Neural progenitor cell (in vitro differentiated cells): ENCODE measurements around the gene NEDD4L. TPM values are rescaled to one million over a fixed set of nuclear protein-coding genes. Genes with fewer than 3 reads are reported as not detected.

Source experiments
- DNase-seq: peaks from one replicate; pipeline ENCODE4 v3.0.0-alpha.2; 2016; ENCODE audit warnings: low spot score
- H2AFZ ChIP-seq: fragments of 200-600 bp; sonication (generic); replicated peaks from 2 replicates; pipeline ENCODE4 v1.6.1; 2016; ENCODE audit warnings: antibody characterized with exemption
- H3F3A ChIP-seq: fragments of 200-600 bp; sonication (generic); 2 replicates; pipeline ENCODE4 v1.6.1; 2016; ENCODE audit warnings: antibody characterized with exemption, low read depth
- H3K27ac ChIP-seq: fragments of 200-600 bp; sonication (generic); 2 replicates; pipeline ENCODE4 v1.5.1; 2016; ENCODE audit warnings: mild to moderate bottlenecking
- H3K27me3 ChIP-seq: fragments of 200-600 bp; sonication (generic); 2 replicates; pipeline ENCODE4 v1.6.1; 2016; ENCODE audit warnings: mild to moderate bottlenecking, moderate library complexity
- H3K36me3 ChIP-seq: fragments of 200-600 bp; sonication (generic); 2 replicates; pipeline ENCODE4 v1.5.1; 2016
- H3K4me1 ChIP-seq: fragments of 200-600 bp; sonication (generic); 2 replicates; pipeline ENCODE4 v1.6.1; 2016; ENCODE audit warnings: mixed run types
- H3K4me2 ChIP-seq: fragments of 200-600 bp; sonication (generic); 2 replicates; pipeline ENCODE4 v1.6.1; 2016
- H3K4me3 ChIP-seq: fragments of 200-600 bp; sonication (generic); 2 replicates; pipeline ENCODE4 v1.5.1; 2016
- H3K79me2 ChIP-seq: fragments of 200-600 bp; sonication (generic); 2 replicates; pipeline ENCODE4 v1.6.1; 2016; ENCODE audit warnings: low read depth
- H3K9ac ChIP-seq: fragments of 200-600 bp; sonication (generic); 2 replicates; pipeline ENCODE4 v1.6.1; 2016
- H3K9me3 ChIP-seq: fragments of 200-600 bp; sonication (generic); 2 replicates; pipeline ENCODE4 v1.5.1; 2016; ENCODE audit warnings: low read depth
- H4K20me1 ChIP-seq: fragments of 200-600 bp; sonication (generic); 2 replicates; pipeline ENCODE4 v1.6.1; 2016; ENCODE audit warnings: low read depth
- H3K27ac Mint-ChIP-seq: 3 replicates; pipeline ENCODE4 v1.8.0; 2021; ENCODE audit warnings: mixed read lengths
- H3K27me3 Mint-ChIP-seq: 2 replicates; pipeline ENCODE4 v1.8.0; 2022; ENCODE audit warnings: low read depth, mild to moderate bottlenecking, inconsistent platforms, moderate library complexity, mixed read lengths; ENCODE audit not compliant: insufficient read depth
- H3K36me3 Mint-ChIP-seq: 3 replicates; pipeline ENCODE4 v1.8.0; 2021; ENCODE audit warnings: mixed read lengths
- H3K4me1 Mint-ChIP-seq: 3 replicates; pipeline ENCODE4 v1.8.0; 2021; ENCODE audit warnings: mixed read lengths
- H3K4me3 Mint-ChIP-seq: 3 replicates; pipeline ENCODE4 v1.8.0; 2021; ENCODE audit warnings: mild to moderate bottlenecking, moderate library complexity, mixed read lengths
- H3K9me3 Mint-ChIP-seq: 3 replicates; pipeline ENCODE4 v1.8.0; 2020; ENCODE audit warnings: mixed read lengths
- CTCF ChIP-seq: fragments of 200-600 bp; sonication (generic); IDR thresholded peaks from 2 replicates; pipeline ENCODE4 v1.5.1; 2017; ENCODE audit warnings: antibody characterized with exemption, mild to moderate bottlenecking
- EZH2 ChIP-seq: fragments of 200-600 bp; sonication (generic); IDR thresholded peaks from 2 replicates; pipeline ENCODE4 v1.6.1; 2017; ENCODE audit warnings: antibody characterized with exemption, mild to moderate bottlenecking, moderate library complexity
- EZH2phosphoT487 ChIP-seq: fragments of 200-600 bp; sonication (generic); IDR thresholded peaks from 2 replicates; pipeline ENCODE4 v1.6.1; 2017; ENCODE audit warnings: antibody characterized with exemption
- total RNA-seq: library from RNA; depleted of rRNA; stranded (reverse); fragments of >200 nt; gene quantifications from 2 replicates; pipeline ENCODE4 v1.2.3, GENCODE V29; 2015; ENCODE audit warnings: low replicate concordance

NEDD4L gene
- total RNA-seq, 1 donor from 2014 or later = 55.5 TPM

- Histone ChIP-seq H3K79me2 (no peaks in the 10 kb centered on the region), H3K9ac (no peak overlapping the region), H3F3A (peaks cover 30% of the 10 kb centered on the region), H3K4me2 (peak overlapping the region; percentile 48), H3K27ac (no peak overlapping the region), H3K36me3 (no peaks in the 10 kb centered on the region), H3K9me3 (no peaks in the 10 kb centered on the region), H4K20me1 (no peaks in the 10 kb centered on the region), H3K4me1 (peaks cover 40% of the 10 kb centered on the region), H2AFZ (no peak overlapping the region), H3K4me3 (no peak overlapping the region), H3K27me3 (no peaks in the 10 kb centered on the region)
- Mint-ChIP-seq H3K27me3 (peaks cover 7% of the 10 kb centered on the region), H3K36me3 (peaks cover 15% of the 10 kb centered on the region), H3K4me3 (peak overlapping the region; percentile 46), H3K27ac (peak overlapping the region; percentile 77), H3K9me3 (no peaks in the 10 kb centered on the region), H3K4me1 (peaks cover 55% of the 10 kb centered on the region)
- TF ChIP-seq CTCF = no peak
- TF ChIP-seq EZH2phosphoT487 = no peak
- no peak for TF ChIP-seq EZH2
- DNase-seq = peak; percentile 58
Observed at GRCh38 chr18:58335223-58335622, 291.2 kb downstream of the NEDD4L start.

GRCh38 chr18:58335821-58336220 is 291.8 kb downstream of the NEDD4L start:
- peaks cover 40% of the 10 kb centered on the region for H3K4me1 ChIP-seq
- H3K36me3 ChIP-seq = no peaks in the 10 kb centered on the region
- TF ChIP-seq EZH2phosphoT487 (no peak), EZH2 (no peak), CTCF (peak; percentile 39)
- no peaks in the 10 kb centered on the region for H3K27me3 ChIP-seq
- no peaks in the 10 kb centered on the region for H4K20me1 ChIP-seq
- no peaks in the 10 kb centered on the region for H3K9me3 Mint-ChIP-seq
- no peak for DNase-seq
- H3K27ac Mint-ChIP-seq = peak overlapping the region; percentile 77
- H3F3A ChIP-seq = peaks cover 30% of the 10 kb centered on the region
- H3K36me3 Mint-ChIP-seq = peaks cover 15% of the 10 kb centered on the region
- H3K4me2 ChIP-seq = peak overlapping the region; percentile 48
- H3K4me1 Mint-ChIP-seq = peaks cover 55% of the 10 kb centered on the region
- H3K4me3 ChIP-seq = no peak overlapping the region
- H3K4me3 Mint-ChIP-seq = no peak overlapping the region
- H3K27ac ChIP-seq = no peak overlapping the region
- no peak overlapping the region for H2AFZ ChIP-seq
- H3K9me3 ChIP-seq = no peaks in the 10 kb centered on the region
- H3K27me3 Mint-ChIP-seq = peaks cover 7% of the 10 kb centered on the region
- H3K79me2 ChIP-seq = no peaks in the 10 kb centered on the region
- H3K9ac ChIP-seq = no peak overlapping the region

- no peak overlapping the region for H3K27ac Mint-ChIP-seq
- H4K20me1 ChIP-seq = no peaks in the 10 kb centered on the region
Observed at GRCh38 chr18:58336605-58337004, 292.6 kb downstream of the NEDD4L start.

More at GRCh38 chr18:58336605-58337004, 292.6 kb downstream of the NEDD4L start:
- H3K27me3 ChIP-seq = no peaks in the 10 kb centered on the region
- H3K4me1 ChIP-seq = peaks cover 46% of the 10 kb centered on the region
- no peaks in the 10 kb centered on the region for H3K9me3 ChIP-seq
- peaks cover 15% of the 10 kb centered on the region for H3K36me3 Mint-ChIP-seq
- no peaks in the 10 kb centered on the region for H3K36me3 ChIP-seq
- TF ChIP-seq EZH2 = no peak
- TF ChIP-seq EZH2phosphoT487 = no peak
- TF ChIP-seq CTCF = no peak
- H3F3A ChIP-seq = peaks cover 30% of the 10 kb centered on the region
- H3K9ac ChIP-seq = no peak overlapping the region
- no peak overlapping the region for H3K27ac ChIP-seq
- no peak for DNase-seq
- H3K4me3 Mint-ChIP-seq = no peak overlapping the region
- peaks cover 59% of the 10 kb centered on the region for H3K4me1 Mint-ChIP-seq
- H3K9me3 Mint-ChIP-seq = no peaks in the 10 kb centered on the region
- peaks cover 7% of the 10 kb centered on the region for H3K27me3 Mint-ChIP-seq
- H3K79me2 ChIP-seq = no peaks in the 10 kb centered on the region
- no peak overlapping the region for H3K4me2 ChIP-seq
- H2AFZ ChIP-seq = no peak overlapping the region
- H3K4me3 ChIP-seq = no peak overlapping the region
